ENCODE data around the gene CEP68.
"Not testable (repeated sequence)": the region's sequence is repeated elsewhere in the genome, so short reads cannot be mapped to it uniquely, and the experiment has no call there.

Gene CEP68

GRCh38 chr2:65130664-65131175 lies 74.5 kb downstream of the CEP68 start:
- DNase-seq (ENCODE audit: low spot score), result no peak

GRCh38 chr2:65132930-65133329 lies 76.7 kb downstream of the CEP68 start:
- DNase-seq (ENCODE audit: low spot score), result not testable (repeated sequence)

DNA sequence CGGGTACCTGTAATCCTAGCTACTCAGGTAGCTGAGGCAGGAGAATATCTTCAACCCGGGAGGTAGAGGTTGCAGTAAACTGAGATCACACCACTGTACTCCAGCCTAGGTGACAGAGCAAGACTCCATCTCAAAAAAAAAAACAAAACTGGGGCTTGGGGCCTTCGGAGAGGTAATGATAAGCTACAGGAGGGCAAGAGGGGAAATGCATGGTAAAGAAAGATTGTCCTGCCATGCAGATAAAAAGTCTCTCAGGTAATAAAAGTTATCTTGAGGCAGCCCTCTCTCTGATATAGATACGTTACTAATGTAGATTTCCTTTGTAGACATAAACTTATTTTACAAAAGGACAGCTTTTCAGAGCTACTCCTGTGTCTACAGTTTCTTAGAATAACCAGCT lies 77.4 kb downstream of the CEP68 start:
- DNase-seq (ENCODE audit: low spot score), result no peak

DNA sequence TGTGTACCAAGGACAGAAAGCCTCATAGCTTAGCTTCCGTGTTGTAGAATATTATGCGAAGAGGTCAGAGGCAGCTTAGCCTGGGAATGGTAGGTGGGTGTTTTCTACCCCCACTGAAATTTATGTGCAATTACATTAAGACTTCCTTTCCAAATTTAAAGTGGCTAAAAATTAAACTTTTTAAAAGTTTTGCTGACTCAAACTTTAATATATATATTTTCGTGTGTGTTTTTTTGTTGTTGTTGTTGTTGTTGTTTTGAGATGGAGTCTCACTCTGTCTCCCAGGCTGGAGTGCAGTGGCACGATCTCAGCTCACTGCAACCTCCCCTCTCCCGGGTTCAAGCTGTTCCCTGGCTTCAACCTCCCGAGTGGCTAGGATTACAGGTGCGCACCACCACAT lies 77.9 kb downstream of the CEP68 start:
- DNase-seq (ENCODE audit: low spot score), result no peak

DNA sequence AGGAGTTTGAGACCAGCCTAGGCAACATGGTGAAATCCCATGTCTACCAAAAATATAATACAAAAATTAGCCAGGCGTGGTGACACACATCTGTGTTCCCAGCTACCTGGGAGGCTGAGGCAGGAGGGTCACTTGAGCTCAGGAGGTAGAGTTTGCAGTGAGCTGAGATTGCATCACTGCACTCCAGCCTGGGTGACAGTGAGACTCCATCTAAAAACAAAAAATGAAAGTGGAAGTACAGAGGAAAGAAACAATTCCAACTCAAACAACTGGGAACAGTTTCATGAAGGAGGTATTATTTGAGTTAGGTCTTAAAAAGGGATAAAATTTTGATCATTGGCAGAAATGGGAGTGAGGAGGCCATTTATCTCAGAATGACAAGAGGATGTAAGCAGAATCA lies 80.0 kb downstream of the CEP68 start:
- no peak for DNase-seq (ENCODE audit: low spot score)
